ENCODE measurements around the gene KBTBD7. TPM values are rescaled to one million over a fixed set of nuclear protein-coding genes. Genes with fewer than 3 reads are reported as not detected.

KBTBD7 gene
- total and polyA plus RNA-seq, 2 of the 13 experiments (the other 11 are each of a cell fraction or from before 2014, with no cell fraction given), result 3.6 to 9.0 TPM

DNA sequence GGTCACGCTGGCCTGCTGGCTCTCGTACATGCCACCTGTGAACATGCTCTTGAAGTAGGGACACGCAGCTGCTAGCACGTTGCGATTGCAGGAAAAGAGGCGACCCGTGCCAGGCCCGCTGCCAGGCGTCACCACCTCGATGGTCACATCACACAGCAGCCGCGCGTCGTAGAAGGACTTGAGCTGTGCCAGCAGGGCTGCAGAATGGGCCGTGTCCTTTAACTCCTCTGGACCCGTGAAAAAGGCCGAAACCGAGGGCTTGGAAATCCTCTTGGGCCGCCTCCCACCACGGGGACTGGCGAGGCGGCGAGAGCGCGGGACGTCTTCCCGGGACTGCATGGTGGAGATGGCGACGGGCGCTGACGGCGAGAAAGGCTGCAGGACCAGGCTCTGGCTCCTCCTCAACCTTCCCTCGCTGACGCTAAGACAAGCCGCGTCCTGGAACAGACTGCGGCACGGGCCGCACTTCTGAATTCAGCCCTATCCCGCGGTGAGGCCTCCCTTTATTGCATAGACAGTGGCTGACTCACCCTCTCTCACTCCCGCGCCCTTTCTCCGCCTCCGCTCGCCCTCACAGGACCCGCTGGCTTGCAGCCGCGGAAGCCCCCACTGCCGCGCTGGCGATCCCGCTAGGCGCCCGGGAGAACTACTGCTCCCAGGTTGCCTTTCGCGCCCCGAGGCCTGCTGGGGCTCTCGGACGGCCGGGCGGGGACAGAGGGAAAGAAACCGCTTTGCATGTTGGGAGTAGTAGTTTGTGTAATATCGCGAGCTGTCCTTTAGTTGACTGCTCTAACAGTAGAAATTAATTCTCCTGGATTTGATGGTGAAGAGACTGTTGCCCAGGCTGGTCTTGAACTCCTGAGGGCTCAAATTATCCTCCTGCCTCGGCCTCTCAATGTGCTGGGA, at the start of gene KBTBD7 (continued):
- TF ChIP-seq PHF5A (CRISPR knock-in tag; IDR thresholded peaks at IDR 0.05; ENCODE audit: low read depth, unreplicated experiment) (peak; percentile 81), PPARG (CRISPR knock-in tag; conservative IDR thresholded peaks at IDR 0.05) (no peak), PITX1 (CRISPR knock-in tag; IDR thresholded peaks at IDR 0.05) (peak; percentile 65; the same call in 1 of the 2 replicates), RXRB (CRISPR knock-in tag; IDR thresholded peaks at IDR 0.05; ENCODE audit: borderline replicate concordance) (no peak; the same call in none of the 2 replicates), ZNF264 (CRISPR knock-in tag; IDR thresholded peaks at IDR 0.05) (no peak), KAT7 (CRISPR knock-in tag; IDR thresholded peaks at IDR 0.05; ENCODE audit: borderline replicate concordance) (peak; percentile 87; the same call in 1 of the 2 replicates), ZNF768 (CRISPR knock-in tag; IDR thresholded peaks at IDR 0.05) (peak; percentile 44; the same call in 1 of the 2 replicates), EEA1 (CRISPR knock-in tag; IDR thresholded peaks at IDR 0.05; ENCODE audit: borderline replicate concordance) (0 out of 2 replicates have a peak, but pooled peaks have one; percentile 19), CBX5 (CRISPR knock-in tag; IDR thresholded peaks at IDR 0.05; ENCODE audit: borderline replicate concordance) (peak; percentile 54; the same call in 1 of the 2 replicates), STAT5B (CRISPR knock-in tag; IDR thresholded peaks at IDR 0.05) (0 out of 2 replicates have a peak, but pooled peaks have one; percentile 71), RBAK (CRISPR knock-in tag; IDR thresholded peaks at IDR 0.05) (no peak), HNF4G (IDR thresholded peaks at IDR 0.05; ENCODE audit: borderline replicate concordance, low read depth, low read length) (no peak), HNF4G (CRISPR knock-in tag; IDR thresholded peaks at IDR 0.05; ENCODE audit: borderline replicate concordance, low read depth) (0 out of 2 replicates have a peak, but pooled peaks have one; percentile 27), ZBTB7A (CRISPR knock-in tag; IDR thresholded peaks at IDR 0.05) (peak; percentile 53; the same call in 1 of the 2 replicates), GLI4 (CRISPR knock-in tag; IDR thresholded peaks at IDR 0.05; ENCODE audit: borderline replicate concordance) (0 out of 2 replicates have a peak, but pooled peaks have one; percentile 30), XRCC5 (optimal IDR thresholded peaks at IDR 0.05; ENCODE audit: low read length) (peak; percentile 72)
- TF ChIP-seq, protein P1, sequence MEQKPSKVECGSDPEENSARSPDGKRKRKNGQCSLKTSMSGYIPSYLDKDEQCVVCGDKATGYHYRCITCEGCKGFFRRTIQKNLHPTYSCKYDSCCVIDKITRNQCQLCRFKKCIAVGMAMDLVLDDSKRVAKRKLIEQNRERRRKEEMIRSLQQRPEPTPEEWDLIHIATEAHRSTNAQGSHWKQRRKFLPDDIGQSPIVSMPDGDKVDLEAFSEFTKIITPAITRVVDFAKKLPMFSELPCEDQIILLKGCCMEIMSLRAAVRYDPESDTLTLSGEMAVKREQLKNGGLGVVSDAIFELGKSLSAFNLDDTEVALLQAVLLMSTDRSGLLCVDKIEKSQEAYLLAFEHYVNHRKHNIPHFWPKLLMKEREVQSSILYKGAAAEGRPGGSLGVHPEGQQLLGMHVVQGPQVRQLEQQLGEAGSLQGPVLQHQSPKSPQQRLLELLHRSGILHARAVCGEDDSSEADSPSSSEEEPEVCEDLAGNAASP (CRISPR knock-in tag; IDR thresholded peaks at IDR 0.05; ENCODE audit: borderline replicate concordance), result peak; percentile 77; the same call in 1 of the 2 replicates
- TF ChIP-seq, protein P2, sequence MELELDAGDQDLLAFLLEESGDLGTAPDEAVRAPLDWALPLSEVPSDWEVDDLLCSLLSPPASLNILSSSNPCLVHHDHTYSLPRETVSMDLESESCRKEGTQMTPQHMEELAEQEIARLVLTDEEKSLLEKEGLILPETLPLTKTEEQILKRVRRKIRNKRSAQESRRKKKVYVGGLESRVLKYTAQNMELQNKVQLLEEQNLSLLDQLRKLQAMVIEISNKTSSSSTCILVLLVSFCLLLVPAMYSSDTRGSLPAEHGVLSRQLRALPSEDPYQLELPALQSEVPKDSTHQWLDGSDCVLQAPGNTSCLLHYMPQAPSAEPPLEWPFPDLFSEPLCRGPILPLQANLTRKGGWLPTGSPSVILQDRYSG (CRISPR knock-in tag; IDR thresholded peaks at IDR 0.05), result no peak
- TF ChIP-seq, protein P3, sequence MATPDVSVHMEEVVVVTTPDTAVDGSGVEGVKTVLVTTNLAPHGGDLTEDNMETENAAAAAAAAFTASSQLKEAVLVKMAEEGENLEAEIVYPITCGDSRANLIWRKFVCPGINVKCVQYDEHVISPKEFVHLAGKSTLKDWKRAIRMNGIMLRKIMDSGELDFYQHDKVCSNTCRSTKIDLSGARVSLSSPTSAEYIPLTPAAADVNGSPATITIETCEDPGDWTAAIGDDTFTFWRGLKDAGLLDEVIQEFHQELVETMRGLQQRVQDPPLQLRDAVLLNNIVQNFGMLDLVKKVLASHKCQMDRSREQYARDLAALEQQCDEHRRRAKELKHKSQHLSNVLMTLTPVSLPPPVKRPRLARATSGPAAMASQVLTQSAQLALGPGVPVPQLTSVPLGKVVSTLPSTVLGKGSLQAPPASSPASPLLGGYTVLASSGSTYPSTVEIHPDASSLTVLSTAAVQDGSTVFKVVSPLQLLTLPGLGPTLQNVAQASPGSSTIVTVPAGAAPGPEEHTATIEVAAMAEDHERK (CRISPR knock-in tag; IDR thresholded peaks at IDR 0.05; ENCODE audit: low read depth), result peak; percentile 35; the same call in 1 of the 2 replicates
- TF ChIP-seq, protein P4, sequence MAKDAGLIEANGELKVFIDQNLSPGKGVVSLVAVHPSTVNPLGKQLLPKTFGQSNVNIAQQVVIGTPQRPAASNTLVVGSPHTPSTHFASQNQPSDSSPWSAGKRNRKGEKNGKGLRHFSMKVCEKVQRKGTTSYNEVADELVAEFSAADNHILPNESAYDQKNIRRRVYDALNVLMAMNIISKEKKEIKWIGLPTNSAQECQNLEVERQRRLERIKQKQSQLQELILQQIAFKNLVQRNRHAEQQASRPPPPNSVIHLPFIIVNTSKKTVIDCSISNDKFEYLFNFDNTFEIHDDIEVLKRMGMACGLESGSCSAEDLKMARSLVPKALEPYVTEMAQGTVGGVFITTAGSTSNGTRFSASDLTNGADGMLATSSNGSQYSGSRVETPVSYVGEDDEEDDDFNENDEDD (CRISPR knock-in tag; IDR thresholded peaks at IDR 0.05; ENCODE audit: borderline replicate concordance), result peak; percentile 87; the same call in 1 of the 2 replicates
